Measurements from ENCODE around the gene AGBL4.
"Not testable (repeated sequence)": the region's sequence is repeated elsewhere in the genome, so short reads cannot be mapped to it uniquely, and the experiment has no call there.

DNA sequence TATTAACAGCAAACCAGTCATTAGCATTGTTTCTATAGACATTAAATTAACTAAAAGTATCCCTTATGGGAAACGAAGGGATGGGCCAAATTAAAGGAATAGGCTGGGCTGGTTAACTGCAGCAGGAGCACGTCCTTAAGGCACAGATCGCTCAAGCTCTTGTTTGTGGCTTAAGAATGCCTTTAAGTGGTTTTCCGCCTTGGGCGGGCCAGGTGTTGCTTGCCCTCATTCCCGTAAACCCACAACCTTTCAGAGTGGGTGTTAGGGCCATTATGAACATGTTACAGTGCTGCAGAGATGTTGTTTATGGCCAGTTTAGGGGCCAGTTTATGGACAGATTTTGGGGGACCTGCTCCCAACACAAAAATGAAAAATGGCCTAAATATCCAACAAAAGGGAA, 1503.9 kb downstream of the AGBL4 start:
- TF ChIP-seq, protein P1, sequence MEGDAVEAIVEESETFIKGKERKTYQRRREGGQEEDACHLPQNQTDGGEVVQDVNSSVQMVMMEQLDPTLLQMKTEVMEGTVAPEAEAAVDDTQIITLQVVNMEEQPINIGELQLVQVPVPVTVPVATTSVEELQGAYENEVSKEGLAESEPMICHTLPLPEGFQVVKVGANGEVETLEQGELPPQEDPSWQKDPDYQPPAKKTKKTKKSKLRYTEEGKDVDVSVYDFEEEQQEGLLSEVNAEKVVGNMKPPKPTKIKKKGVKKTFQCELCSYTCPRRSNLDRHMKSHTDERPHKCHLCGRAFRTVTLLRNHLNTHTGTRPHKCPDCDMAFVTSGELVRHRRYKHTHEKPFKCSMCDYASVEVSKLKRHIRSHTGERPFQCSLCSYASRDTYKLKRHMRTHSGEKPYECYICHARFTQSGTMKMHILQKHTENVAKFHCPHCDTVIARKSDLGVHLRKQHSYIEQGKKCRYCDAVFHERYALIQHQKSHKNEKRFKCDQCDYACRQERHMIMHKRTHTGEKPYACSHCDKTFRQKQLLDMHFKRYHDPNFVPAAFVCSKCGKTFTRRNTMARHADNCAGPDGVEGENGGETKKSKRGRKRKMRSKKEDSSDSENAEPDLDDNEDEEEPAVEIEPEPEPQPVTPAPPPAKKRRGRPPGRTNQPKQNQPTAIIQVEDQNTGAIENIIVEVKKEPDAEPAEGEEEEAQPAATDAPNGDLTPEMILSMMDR (conservative IDR thresholded peaks at IDR 0.05; ENCODE audit: low read depth, low read length), result not testable (repeated sequence)
- not testable (repeated sequence) for TF ChIP-seq RCOR1 (IDR thresholded peaks at IDR 0.05; ENCODE audit: insufficient replicate concordance, low read length); POLR2A (IDR thresholded peaks at IDR 0.05; ENCODE audit: low read depth, low read length); MAZ (IDR thresholded peaks at IDR 0.05; ENCODE audit: borderline replicate concordance, low read depth, low read length)
- TF ChIP-seq, protein P2, sequence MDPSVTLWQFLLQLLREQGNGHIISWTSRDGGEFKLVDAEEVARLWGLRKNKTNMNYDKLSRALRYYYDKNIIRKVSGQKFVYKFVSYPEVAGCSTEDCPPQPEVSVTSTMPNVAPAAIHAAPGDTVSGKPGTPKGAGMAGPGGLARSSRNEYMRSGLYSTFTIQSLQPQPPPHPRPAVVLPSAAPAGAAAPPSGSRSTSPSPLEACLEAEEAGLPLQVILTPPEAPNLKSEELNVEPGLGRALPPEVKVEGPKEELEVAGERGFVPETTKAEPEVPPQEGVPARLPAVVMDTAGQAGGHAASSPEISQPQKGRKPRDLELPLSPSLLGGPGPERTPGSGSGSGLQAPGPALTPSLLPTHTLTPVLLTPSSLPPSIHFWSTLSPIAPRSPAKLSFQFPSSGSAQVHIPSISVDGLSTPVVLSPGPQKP (IDR thresholded peaks at IDR 0.05; ENCODE audit: borderline replicate concordance, low read depth, low read length), result not testable (repeated sequence)
